Epidermal melanocyte (primary cell): ENCODE measurements around the gene BDP1.
A peak's percentile ranks its signal among the peaks of the same experiment; 100 is the strongest.
"Not testable (repeated sequence)": the region's sequence is repeated elsewhere in the genome, so short reads cannot be mapped to it uniquely, and the experiment has no call there.

Experiments
- DNase-seq: peaks from one replicate; pipeline ENCODE4 v3.0.0; 2011; ENCODE audit warnings: low spot score; ENCODE audit not compliant: insufficient read length

Gene BDP1, protein sequence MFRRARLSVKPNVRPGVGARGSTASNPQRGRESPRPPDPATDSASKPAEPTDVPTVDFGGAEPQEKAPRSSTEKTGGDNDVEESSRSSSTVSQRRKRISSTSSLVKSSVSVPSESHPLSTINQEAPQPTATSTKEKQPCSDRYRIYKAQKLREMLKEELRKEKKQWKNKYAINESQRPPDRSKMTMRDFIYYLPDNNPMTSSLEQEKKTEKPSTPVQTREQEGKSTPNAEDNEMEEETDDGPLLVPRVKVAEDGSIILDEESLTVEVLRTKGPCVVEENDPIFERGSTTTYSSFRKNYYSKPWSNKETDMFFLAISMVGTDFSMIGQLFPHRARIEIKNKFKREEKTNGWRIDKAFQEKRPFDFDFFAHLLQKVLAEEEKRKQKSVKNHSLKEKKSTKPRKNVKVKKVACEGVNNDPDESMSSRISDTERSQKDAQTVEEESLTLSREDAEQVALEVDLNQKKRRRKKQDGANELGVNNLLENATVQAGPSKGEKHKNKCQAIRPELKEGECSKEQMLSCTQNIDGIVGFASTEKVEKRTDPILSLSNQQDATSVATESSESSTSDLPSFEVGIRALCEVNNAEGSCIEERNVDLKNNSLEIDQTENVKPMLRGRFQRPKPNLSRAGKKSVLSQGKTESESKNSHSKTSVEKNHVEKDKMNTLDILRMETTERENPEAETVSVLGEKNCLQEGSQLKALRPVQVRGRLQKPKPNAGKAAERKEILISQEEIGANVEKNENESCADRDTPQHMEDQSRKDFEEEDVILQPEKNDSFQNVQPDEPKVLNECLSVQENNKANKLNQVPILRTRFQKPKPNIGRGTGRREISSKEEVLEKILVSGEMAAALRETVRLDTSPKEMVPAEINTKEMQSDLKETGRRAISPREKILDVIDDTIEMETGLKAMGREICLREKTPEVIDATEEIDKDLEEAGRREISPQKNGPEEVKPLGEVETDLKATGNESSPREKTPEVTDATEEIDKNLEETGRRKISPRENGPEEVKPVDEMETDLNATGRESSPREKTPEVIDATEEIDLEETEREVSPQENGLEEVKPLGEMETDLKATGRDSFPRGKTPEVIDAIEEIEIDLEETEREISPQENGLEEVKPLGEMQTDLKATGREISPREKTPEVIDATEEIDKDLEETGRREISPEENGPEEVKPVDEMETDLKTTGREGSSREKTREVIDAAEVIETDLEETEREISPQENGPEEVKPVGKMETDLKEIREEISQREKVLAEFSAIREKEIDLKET (N-terminal part only)

DNA sequence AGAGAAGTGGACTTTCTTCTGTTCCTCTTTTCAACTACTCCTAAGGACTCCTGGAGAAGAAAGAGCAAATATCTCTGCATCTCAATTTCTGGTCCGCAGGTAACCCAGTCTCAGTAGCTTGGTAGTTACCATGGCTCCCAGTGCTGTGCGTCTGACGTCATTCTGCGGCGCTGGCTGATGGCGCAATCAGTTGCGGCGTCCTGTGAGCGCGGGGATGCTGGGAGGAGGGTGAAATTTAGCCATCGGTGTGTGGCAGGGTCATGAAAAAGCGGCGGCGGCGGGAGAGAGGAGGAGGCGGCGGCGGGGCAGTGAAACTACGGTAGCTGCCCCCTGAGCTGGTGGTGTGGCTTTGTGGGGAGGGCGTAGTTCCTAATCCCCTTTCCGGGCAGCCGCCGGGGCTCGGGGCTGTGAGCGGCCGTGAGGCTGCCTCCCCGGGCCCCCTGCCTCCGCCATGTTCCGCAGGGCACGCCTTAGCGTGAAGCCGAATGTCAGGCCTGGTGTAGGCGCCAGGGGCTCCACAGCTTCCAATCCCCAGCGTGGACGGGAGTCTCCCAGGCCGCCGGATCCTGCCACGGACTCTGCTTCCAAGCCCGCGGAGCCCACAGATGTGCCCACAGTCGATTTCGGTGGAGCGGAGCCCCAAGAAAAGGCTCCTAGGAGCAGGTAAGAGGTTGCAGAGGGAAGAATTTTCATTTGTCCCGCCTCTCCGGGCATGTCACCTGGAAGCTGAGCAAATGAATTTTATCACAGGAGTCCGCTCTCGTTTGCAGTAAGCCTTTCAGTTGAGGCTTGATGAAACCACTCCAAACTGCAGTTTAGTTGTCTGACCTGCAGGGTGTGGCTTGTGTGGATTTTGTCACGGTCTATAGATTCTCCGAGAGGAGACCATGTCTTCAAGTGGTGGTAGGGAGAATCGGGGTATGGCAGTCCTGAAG, at the start of gene BDP1:
BDP1 (plus strand) TSS at position 225 of the 935 bp plus-strand sequence; CDS start at position 452, 227 bp downstream.
- peak; percentile 66 for DNase-seq

DNA sequence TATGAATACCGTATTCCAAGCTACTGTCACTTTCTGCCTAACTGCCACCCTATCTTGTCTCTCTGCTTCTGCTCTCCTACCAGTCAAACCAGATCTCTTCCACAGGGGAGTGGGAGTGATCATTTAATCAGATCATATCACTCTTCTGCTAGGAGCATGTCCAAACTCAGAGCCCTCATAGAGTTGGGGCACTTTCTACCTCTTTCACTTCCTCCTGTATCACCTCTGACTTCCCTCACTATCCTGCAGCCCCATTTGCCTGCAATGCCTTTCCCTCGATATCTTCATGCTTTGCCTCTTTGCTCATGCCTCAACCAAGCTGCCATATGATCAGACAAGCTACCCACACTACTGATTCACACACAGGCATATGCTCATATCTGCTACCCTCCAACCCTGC, 45.4 kb upstream of the BDP1 start:
- DNase-seq: not testable (repeated sequence)

DNA sequence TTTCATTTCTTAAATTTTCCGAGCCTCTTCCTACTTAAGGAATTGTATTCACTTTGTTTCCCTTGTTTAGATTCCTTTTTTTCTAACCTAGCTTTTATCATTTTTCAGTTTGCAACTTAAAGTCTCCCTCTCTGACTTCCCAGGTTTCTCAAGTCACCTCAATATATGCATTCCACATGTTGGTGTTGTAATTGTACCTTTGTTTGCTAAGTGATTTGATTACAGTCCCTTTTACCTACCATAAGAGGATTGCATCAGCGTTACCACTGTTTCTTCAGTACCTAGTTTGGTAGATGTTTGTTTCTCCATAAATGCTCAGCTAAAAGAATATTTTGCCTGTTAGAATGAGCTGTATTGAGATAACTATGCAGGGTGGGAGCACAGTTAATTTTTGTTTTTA, 39.8 kb upstream of the BDP1 start:
- not testable (repeated sequence) for DNase-seq

DNA sequence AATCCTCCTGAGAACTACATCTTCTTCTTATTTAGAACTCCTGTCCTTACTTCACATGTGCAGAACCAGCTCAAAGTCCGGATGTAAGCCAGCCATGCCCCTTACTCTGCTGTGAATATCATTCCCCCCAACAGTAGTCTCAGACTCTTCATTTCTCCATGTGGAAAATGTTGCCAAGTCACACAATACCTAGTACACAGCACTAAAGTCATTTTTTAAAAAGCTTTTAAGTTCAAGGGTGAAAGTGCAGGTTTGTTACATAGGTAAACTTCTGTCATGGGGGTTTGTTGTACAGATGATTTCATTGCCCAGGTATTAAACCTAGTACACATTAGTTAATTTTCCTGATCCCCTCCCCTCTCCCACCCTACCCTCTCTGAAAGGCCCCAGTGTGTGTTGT, 37.4 kb upstream of the BDP1 start:
- DNase-seq: not testable (repeated sequence)

DNA sequence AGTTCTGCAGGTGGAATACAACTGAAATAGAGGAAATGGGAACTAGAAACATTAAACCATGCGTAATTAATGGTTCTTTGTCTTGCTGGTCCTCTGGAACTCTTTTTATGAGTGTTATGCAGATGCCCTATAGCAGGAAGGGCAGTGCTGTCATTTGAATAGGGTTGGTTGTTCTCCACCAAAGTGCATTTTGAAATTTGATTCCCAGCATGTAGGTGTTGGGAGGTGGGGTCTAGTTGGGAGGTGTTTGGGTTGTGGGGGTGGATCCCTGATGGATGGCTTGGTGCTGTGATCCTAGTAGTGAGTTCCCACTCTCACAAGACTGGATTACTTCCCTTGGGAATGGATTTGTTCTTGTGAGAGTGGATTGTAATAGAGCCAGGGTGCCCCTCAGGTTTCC, 34.2 kb upstream of the BDP1 start:
- not testable (repeated sequence) for DNase-seq

DNA sequence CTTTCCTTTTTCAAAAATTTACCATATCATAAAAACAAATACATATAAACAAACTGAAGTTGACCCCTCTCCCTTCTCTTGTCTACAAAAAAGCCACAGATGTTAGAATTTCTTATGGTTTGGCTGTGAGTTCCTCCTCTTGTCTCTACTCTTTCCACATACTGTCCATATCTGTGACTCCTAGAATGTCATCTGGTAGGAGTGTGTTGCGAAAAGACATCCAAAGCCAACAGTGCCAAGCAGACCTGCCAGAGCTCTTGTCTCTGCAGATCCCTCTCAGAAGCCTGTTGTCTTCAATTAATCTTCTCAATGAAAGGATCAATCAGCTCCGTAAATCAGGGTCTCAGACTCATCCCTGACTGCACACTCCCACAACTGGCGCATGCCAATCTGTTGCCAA, 31.6 kb upstream of the BDP1 start:
- DNase-seq: not testable (repeated sequence)

DNA sequence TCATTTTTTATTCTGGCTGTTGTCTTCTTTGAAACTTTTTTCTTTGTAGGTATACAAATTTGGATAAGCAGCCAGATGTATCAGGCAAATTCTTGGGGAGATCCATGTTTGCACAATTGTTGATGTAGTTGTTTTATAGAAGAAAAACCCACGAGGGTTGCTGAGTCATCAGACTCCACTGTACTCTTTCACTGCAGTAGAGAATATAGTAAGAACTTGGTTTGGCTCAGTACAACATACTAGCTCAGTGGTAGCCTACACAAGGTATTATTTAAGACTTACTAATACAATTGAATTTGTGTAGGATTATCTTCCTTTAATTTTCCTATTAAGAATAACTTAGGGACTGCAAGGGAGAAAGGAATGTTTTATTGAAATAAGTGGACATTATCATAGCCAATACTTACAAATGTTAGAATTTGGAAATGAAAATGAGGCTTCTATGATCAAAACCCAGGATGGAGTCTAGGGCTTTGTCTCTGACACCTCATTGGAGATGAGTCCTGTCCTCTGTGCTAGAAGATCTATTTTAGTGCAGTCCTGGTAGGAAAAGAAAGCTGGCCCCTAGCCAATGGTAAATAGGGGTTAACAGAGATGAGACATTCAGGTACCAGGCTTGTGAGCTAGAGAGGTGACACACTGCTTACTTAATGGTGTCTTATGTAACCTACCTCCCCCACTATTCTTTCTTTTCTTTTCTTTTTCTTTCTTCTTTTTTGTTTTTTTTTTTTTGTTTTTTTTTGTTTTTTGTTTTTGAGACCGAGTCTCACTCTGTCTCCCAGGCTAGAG, 28.6 kb upstream of the BDP1 start:
- not testable (repeated sequence) for DNase-seq

DNA sequence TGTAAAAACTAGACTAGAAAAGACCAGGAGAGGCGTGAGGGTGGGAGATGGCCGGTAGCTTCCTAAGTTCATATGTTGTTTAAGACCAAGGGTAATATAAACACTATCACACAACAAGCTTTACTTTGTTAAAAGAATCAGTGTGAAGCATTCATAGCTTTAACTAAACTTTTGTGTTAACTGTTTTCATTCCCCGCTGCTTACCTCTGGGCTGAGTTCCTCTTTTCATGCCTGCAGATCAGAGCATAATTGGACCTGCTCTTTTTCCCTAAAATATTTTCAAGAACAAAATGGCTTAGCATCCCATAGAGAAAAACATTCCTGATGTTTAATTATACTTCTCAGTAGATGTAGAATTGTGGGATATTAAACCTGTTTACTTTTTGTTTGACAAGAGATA, 23.0 kb upstream of the BDP1 start:
- DNase-seq: not testable (repeated sequence)

DNA sequence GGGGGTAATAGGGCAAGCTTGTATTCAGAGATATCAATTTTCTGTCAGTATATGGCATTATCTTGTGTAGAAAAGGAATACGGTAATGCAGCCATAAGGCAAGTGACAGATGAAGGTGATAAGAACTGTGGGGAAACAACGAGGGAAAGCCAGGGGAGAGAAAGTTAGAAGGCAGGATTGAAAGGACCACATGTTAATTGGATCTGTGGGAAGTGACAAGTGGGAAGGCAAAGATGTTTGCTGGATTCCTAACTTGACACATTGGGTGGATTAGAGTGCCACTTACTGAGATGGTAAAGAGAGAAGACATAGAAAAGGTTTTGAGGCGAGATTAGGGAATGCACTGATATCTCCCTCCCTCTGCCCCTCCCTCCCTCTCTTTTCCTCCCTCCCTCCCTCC, 20.6 kb upstream of the BDP1 start:
- DNase-seq: not testable (repeated sequence)

DNA sequence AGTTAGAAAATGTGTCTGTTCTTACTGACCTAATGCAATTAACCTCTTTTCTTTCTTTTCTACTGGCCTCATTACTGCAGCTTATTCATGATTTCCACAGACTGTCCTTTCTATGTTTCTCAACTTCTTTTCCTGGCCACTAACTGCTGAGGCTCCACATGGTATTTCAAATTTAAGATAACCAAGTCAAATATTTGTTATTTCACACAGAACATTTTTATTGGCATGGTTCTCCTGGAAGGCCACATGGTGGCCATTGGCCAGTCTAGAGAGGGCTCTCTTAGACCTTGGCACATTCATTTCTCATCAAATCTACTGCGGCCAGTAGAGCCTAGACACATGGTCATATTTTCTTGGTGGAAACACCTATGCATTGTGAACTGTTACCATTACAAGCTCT, 13.9 kb upstream of the BDP1 start:
- DNase-seq: not testable (repeated sequence)

DNA sequence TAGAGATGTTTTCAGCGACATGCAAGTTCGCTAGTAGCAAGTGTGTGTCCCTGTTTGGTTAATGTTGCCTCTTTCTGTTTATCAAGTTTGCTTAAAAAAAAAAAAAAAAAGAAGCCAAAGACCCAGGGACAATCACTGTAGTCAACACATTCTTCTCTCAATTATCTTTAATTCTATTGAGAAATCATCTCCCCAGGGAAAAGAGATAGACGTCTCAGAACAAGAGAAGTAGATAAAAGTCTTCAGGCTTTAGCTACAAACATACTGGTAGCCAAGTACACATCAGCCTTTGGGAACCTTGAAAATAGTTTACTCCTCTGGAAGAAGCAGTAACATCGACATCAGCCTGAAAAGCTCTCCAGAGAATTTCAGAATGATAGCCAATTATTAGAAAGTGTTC, 11.6 kb upstream of the BDP1 start:
- DNase-seq: not testable (repeated sequence)

DNA sequence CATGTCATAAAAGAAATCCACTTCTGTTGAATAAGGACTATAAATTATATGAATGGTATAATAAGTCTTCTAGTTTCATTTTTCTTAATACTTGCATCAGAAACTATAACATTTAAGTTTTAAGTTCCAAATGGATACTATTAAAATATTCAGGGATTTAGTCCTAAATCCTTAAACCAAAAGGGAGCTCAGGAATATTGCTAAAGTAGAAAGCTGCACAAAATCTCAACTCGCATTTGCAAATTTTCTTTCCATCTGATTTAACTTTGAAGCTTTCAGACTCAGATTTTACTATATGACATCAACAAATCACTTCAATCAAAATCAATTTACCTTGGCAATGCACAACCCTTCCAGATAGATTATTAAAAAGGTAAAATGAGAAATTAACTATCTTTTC, 10.4 kb upstream of the BDP1 start:
- DNase-seq: not testable (repeated sequence)

DNA sequence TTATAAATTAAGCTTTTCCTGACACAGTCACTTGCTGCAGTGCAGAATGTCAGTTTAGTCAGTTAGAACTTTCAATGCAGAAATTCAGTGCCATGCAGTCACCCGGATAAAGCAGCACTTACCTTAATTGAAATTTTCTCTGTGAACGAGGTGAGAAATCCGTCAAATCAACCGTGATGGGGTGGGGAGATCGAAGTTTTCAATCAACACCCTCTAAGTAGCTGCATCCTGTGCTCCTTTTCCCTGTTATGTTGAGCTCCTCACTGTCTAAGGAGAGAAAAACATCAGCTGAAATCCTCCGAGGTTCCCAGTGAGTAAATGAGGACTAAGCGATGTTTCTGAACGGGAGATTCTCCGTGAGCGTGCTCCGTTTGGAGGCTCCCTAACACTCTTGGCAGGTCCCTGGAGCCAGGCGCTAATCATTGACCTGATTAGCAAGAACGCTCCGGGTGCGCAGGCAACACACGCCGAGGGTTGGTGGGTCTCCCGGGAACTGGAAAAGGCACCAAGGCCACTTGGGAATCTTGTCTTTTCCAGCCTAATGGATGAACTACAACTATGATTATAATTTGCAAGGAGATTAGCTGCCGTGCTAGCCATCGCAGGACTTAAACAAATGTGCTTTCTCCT, 9.8 kb upstream of the BDP1 start:
- DNase-seq: not testable (repeated sequence)

DNA sequence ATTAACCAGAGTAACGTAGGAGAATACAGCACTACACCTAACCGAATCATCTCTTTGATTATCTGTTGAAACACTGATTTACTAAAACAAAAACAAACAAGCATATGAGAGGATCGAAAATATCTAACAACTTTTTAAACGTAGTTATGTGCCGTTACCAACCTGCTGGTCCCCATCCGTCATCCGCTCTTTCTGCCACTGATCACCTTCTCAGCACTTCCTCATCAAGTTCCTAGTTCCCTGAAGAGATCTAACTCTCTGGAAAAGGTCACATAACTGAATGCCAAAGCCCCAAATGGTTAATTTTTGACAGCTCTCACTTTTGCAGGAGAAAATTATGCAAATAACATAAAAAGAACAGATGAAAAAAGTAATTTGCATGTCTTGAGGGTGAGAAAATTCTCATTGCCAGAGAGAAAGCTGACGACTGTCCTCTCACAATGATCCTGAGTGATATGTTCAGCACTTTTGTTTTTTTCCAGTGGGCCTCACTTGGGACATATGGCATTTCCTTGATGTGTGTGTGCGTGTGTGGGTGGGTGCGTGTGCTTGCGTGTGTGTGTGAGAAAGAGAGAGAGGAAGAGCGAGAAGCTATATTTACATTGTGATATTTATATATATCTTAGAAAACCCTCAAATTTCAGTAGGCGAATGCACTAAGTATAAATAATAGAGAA, 8.8 kb upstream of the BDP1 start:
- not testable (repeated sequence) for DNase-seq

DNA sequence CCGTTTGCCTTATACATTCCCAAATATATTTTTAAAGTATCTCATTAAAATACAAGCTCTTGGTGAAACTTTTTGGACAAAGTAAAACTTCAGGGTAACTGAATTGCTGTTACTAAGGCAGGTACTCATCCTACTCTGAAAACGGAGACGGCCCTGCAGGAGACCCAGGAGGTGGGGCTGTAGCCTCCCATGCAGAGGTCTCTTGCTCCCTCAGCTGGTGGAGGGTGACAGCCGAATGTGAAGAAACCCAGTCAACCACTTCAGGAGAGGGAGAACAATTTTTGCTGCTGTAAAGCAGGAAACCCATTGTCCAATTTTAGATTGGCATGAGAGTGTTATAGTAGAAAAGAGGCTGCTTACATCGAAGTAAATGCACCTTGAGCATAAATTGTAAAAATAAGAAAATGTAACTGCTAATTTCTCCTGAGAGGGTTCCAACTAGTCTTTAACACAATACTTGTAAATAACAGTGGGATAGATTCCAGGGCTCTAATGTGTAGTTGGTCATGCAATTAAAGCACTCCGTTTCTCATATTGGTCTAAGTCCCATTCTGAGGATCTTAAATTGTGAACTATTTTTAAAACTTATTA, 8.1 kb upstream of the BDP1 start:
- not testable (repeated sequence) for DNase-seq

DNA sequence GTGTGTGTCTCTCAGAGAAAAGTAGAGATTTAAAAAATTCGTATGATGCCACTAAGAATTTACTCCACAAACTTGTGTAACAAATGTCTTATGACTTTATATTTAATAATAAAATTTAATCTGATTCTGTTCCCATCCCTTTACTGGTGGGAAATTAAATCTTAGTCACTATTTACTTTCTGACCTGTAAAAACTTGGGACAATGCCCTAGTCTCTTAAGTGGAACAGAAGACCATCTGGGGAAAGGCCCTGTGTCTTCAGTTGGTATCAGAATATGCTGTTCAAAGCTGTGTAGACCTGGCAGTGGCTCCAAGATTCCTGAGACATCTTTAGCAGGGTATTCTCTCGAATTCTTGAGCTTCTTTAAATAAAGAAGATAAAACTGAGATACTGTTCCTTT, 2.6 kb upstream of the BDP1 start:
- DNase-seq: no peak

DNA sequence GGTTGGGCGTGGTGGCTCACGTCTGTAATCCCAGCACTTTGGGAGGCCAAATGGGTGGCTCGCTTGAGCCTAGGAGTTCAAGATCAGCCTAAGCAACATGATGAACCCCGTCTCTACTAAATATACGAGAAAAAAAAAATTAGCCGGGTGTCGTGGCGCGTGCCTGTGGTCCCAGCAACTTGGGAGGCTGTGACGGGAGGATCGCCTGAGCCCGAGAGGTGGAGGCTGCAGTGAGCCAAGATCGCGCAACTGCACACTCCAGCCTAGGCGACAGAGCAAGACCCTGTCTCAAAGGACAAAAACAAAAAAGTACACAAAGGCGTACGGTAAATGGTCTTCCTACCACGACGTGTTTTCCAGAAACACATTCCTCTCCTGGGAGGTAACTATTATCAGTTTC, 538 bp upstream of the BDP1 start:
- no peak for DNase-seq

DNA sequence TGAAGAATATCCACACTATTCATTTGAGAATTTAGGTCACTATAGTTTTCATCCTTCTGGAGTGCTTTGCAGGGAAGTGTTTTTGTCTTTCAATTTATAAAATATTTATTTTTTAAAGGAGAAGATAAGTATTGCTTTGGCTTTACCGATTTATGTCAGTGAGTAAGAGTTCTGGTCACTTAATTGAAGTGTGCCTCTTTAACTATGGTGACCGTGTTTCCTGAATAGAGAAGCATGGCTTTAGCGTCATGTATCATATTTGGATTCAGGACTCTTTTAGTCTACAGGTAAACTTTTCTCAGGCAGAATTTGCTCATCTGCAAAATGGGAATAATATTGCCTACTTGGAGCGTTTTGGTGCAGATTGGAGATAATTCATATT, 902 bp downstream of the BDP1 start:
- DNase-seq: no peak
